Liver (tissue), 9 donors: ENCODE data around the gene SLA2. TPM values are rescaled to one million over a fixed set of nuclear protein-coding genes. Genes with fewer than 3 reads are reported as not detected.

Experiments used
- DNase-seq: peaks from one replicate; pipeline ENCODE4 v3.0.0-alpha.2; 2017; ENCODE audit warnings: low spot score
- H3K27ac ChIP-seq, 2 donors: one replicate each; pipeline ENCODE4 v1.7.0; 2013; ENCODE audit warnings: inconsistent platforms in 2 of 2, low read length in 2 of 2, control low read depth in 1 of 2, low read depth in 1 of 2, mild to moderate bottlenecking in 1 of 2
- H3K27me3 ChIP-seq, 4 donors: one replicate each; pipeline versions ENCODE4 v1.6.1 to v1.7.0; 2013; ENCODE audit warnings: low read length in 3 of 4, inconsistent platforms in 1 of 4, mild to moderate bottlenecking in 1 of 4, moderate library complexity in 1 of 4; ENCODE audit not compliant: control insufficient read depth in 4 of 4, insufficient read depth in 4 of 4
- H3K36me3 ChIP-seq, 4 donors: one replicate each; pipeline versions ENCODE4 v1.6.1 to v1.7.0; 2013; ENCODE audit warnings: low read length in 3 of 4, mild to moderate bottlenecking in 3 of 4, low read depth in 1 of 4, moderate library complexity in 1 of 4; ENCODE audit not compliant: control insufficient read depth in 4 of 4, insufficient read depth in 3 of 4
- H3K4me1 ChIP-seq, 4 donors: one replicate each; pipeline versions ENCODE4 v1.6.1 to v1.7.0; 2013; ENCODE audit warnings: low read length in 3 of 4, mild to moderate bottlenecking in 3 of 4, moderate library complexity in 1 of 4; ENCODE audit not compliant: control insufficient read depth in 4 of 4, insufficient read depth in 4 of 4
- H3K4me3 ChIP-seq, 3 donors: one replicate each; pipeline versions ENCODE4 v1.6.1 to v1.7.0; 2013; ENCODE audit warnings: low read length in 3 of 3, control low read depth in 1 of 3, low read depth in 1 of 3, mild to moderate bottlenecking in 1 of 3
- H3K9ac ChIP-seq, 2 donors: one replicate each; pipeline ENCODE4 v1.7.0; 2013; ENCODE audit warnings: low read length in 2 of 2, mild to moderate bottlenecking in 2 of 2, moderate library complexity in 2 of 2, control low read depth in 1 of 2, low read depth in 1 of 2
- H3K9me3 ChIP-seq, 4 donors: one replicate each; pipeline versions ENCODE4 v1.6.1 to v1.7.0; 2013; ENCODE audit warnings: low read length in 3 of 4; ENCODE audit not compliant: control insufficient read depth in 4 of 4
- CTCF ChIP-seq: fragments of 150-350 bp; IDR thresholded peaks from 2 replicates; pipeline ENCODE4 v1.5.1; 2017; ENCODE audit warnings: improper control_type of control experiment, low read depth, low read length; ENCODE audit not compliant: missing input control
- FOXA2 ChIP-seq: IDR thresholded peaks from 2 replicates; pipeline ENCODE4 v1.6.1; 2016; ENCODE audit warnings: antibody characterized with exemption
- GABPA ChIP-seq, 2 donors: IDR thresholded peaks in 1 of 2; conservative IDR thresholded peaks in 1 of 2; 2 replicates each; pipeline ENCODE4 v1.6.1; 2016; ENCODE audit warnings: antibody characterized with exemption in 2 of 2, mild to moderate bottlenecking in 1 of 2, moderate library complexity in 1 of 2
- HNF4A ChIP-seq, 2 donors: conservative IDR thresholded peaks; 2 replicates each; pipeline ENCODE4 v1.6.1; 2016; ENCODE audit warnings: antibody characterized with exemption in 2 of 2, mild to moderate bottlenecking in 2 of 2
- HNF4G ChIP-seq: IDR thresholded peaks from 2 replicates; pipeline ENCODE4 v1.6.1; 2016; ENCODE audit warnings: antibody characterized with exemption
- RAD21 ChIP-seq, 2 donors: IDR thresholded peaks; 2 replicates each; pipeline ENCODE4 v1.6.1; 2016; ENCODE audit warnings: antibody characterized with exemption in 2 of 2, mild to moderate bottlenecking in 2 of 2
- REST ChIP-seq: IDR thresholded peaks from 2 replicates; pipeline ENCODE4 v1.6.1; 2016; ENCODE audit warnings: antibody characterized with exemption, mild to moderate bottlenecking
- RXRA ChIP-seq, 2 donors: IDR thresholded peaks; 2 replicates each; pipeline ENCODE4 v1.6.1; 2017 to 2018; ENCODE audit warnings: antibody characterized with exemption in 2 of 2, mild to moderate bottlenecking in 1 of 2
- TAF1 ChIP-seq: conservative IDR thresholded peaks from 2 replicates; pipeline ENCODE4 v1.6.1; 2016; ENCODE audit warnings: antibody characterized with exemption, mild to moderate bottlenecking
- ZBTB33 ChIP-seq: IDR thresholded peaks from 2 replicates; pipeline ENCODE4 v1.6.1; 2016; ENCODE audit warnings: antibody characterized with exemption
- WGBS: extraction: QIAGEN DNeasy Blood & Tissue Kit; methylation state at CpG from one replicate; pipeline ENCODE4 v1.1.7; 2013; 5-methylcytosine and 5-hydroxymethylcytosine counted together
- polyA plus RNA-seq, 2 donors: library from polyadenylated mRNA; stranded (reverse) in 1 of 2; unstranded in 1 of 2; fragments of 200-250 nt in 1 of 2; fragments of >200 nt in 1 of 2; fragmentation: Nextera tagmentation in 1 of 2; extraction: Ambion mirVana in 1 of 2; gene quantifications; one replicate each; pipeline versions ENCODE4 v1.2.1 to v1.2.3, GENCODE V29; 2013 to 2015
- total RNA-seq, 2 donors: library from RNA; depleted of rRNA; stranded (reverse); fragments of >200 nt; gene quantifications; one replicate each; pipeline ENCODE4 v1.2.3, GENCODE V29; 2014
- donor health status: healthy.
- donor health status: healthy.
- donor health status: healthy.
- donor health status: healthy.
- donor health status: healthy.

SLA2 gene
- total and polyA plus RNA-seq, 4 donors: 0.18 to 1.6 (median 0.41) TPM

- no peaks in the 10 kb centered on the region for H3K4me1 ChIP-seq
- H3K36me3 ChIP-seq: peaks cover 0 to 22% (median 6%) of the 10 kb centered on the region in 4 donors
- WGBS: 89% methylated on average over 5 of the region's 5 CpGs
- no peaks in the 10 kb centered on the region for H3K27me3 ChIP-seq
- H3K9me3 ChIP-seq: no peaks in the 10 kb centered on the region
- no peak overlapping the region for H3K4me3 ChIP-seq
- H3K9ac ChIP-seq: no peak overlapping the region
- no peak for DNase-seq
- TF ChIP-seq GABPA (IDR thresholded peaks at IDR 0.05 in 1 of 2, conservative IDR thresholded peaks at IDR 0.05 in 1 of 2) (no peak), RAD21 (IDR thresholded peaks at IDR 0.05) (no peak)
- H3K27ac ChIP-seq: no peak overlapping the region
Observed at GRCh38 chr20:36591281-36591680, 54.7 kb downstream of the SLA2 start.

GRCh38 chr20:36587388-36588070 lies 58.5 kb downstream of the SLA2 start:
- no peak for DNase-seq
- H3K27ac ChIP-seq: no peak overlapping the region
- no peak for TF ChIP-seq REST
- TF ChIP-seq TAF1: no peak
- no peak for TF ChIP-seq CTCF
- H3K9ac ChIP-seq: no peak overlapping the region
- H3K4me3 ChIP-seq: no peak overlapping the region
- H3K27me3 ChIP-seq: no peaks in the 10 kb centered on the region
- no peaks in the 10 kb centered on the region for H3K4me1 ChIP-seq
- no peaks in the 10 kb centered on the region for H3K9me3 ChIP-seq
- 88% methylated on average over 3 of the region's 3 CpGs for WGBS
- H3K36me3 ChIP-seq: peaks cover 3 to 23% (median 6%) of the 10 kb centered on the region in 4 donors

- Histone ChIP-seq H3K27ac (no peak overlapping the region), H3K9me3 (no peaks in the 10 kb centered on the region), H3K9ac (no peak overlapping the region), H3K27me3 (no peaks in the 10 kb centered on the region), H3K36me3 (peaks cover 4 to 19% (median 12%) of the 10 kb centered on the region in 4 donors), H3K4me3 (no peak overlapping the region), H3K4me1 (no peaks in the 10 kb centered on the region)
- TF ChIP-seq RXRA (IDR thresholded peaks at IDR 0.05): no peak
- no peak for TF ChIP-seq REST
- TF ChIP-seq RAD21 (IDR thresholded peaks at IDR 0.05): no peak
- no peak for TF ChIP-seq ZBTB33
- no peak for TF ChIP-seq FOXA2
- TF ChIP-seq HNF4G: no peak
- TF ChIP-seq HNF4A (conservative IDR thresholded peaks at IDR 0.05): no peak
- TF ChIP-seq CTCF: no peak
- no peak for DNase-seq
- WGBS: 91% methylated on average over 8 of the region's 8 CpGs
Observed at GRCh38 chr20:36585410-36586125, 60.4 kb downstream of the SLA2 start.
